ENCODE results near the gene SH3GL3.
A peak's percentile ranks its signal among the peaks of the same experiment; 100 is the strongest.

Gene SH3GL3

DNA sequence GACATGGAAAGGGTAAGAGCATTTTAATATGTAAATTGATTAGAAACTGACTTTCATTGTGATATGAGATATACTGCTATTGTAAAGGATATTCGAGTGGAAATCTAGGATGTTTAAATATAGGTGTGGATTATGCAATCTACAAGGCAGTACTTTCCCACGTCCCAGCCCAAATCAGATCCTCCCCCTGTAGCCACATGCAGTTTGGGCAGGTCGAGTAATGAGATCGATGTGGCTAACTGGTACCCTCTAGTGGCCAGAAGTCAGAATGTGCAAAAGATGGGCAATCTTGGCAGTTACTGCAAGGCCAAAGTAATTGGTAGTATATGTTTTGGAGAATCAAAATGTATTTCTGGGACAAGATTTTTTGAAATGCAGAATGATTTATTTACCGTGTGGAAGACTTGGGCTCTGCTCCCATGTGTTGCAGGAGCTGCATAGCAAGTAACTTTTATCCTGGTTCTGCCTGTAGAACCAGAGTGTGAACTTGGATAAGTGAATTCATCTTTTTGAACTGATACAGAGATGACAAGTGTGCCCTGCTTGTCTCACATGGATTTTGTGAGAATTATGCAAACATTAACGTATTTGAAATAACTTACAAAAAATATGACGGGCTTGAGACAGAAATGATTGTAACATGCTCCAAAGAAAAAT is 112.3 kb downstream of the SH3GL3 start:
- FAIRE-seq: peak; percentile 89
- peak; percentile 57 for DNase-seq (ENCODE audit: insufficient read length, low spot score)

DNA sequence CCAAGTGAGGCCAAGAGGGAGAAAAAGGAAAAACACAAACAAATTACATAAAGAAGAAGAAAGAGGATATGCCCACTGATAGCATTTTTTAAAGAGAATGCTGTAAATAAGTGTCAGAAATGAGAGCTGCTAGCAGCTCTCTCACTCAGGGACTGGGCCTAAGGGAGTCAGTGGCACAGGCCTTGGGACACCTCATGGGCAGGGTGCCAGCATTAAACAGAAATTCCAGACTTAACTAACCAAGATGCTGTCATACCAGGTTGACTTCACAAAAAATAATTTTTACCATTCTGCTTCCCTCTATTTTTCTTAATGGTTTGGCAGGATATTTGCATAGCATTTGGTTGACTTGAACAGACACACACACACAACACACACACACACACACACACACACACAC is 114.5 kb downstream of the SH3GL3 start:
- DNase-seq (ENCODE audit: insufficient read length, low spot score) (no peak), FAIRE-seq (no peak)

DNA sequence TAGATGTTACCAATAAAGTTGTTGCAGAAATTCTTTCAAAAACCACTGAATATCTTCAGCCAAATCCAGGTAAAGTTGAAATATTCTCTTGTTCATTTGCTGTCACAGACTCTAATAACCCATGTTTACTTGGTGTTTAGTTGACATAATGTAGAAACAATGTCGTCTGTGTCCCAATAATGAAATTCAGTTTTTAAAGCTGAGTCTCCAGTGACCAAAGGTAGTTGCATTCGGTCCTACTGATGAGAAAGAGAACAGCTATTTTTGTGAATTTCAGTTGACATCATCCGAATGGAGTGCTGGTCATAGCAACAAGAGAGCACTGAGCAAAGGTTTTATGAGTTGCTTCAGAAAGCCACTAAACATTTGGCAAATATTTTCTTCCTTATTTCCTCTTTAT is 118.0 kb downstream of the SH3GL3 start:
- FAIRE-seq: no peak
- no peak for DNase-seq (ENCODE audit: insufficient read length, low spot score)

DNA sequence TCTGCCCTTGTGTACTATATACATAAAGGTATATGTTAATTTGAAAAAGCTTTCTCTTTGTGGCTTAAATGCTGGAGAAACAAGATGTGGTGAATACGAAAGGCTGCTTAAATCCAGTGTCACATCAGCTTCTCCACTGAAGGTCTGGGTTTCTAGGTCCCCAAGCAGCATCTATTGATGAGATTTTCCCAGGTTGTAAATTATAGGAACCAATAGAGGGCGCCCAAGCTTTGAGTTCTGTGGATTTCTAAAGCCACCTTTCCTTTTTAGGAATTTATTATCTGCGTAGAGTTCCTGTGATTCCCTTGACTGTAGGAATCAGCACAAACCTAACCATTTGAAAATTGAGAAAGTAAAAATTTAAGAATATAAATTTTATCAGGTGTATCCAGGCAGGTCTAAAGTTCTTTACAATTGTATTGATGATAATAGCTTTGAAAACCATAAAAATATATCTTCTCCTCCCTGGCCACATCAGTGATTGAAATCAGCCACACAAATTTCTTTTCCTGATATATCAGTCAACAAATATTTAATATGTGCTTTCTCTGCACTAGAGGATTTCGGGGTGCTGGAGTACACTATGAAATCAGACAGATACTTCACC is 118.5 kb downstream of the SH3GL3 start:
- DNase-seq (ENCODE audit: insufficient read length, low spot score): peak; percentile 24
- FAIRE-seq: no peak

DNA sequence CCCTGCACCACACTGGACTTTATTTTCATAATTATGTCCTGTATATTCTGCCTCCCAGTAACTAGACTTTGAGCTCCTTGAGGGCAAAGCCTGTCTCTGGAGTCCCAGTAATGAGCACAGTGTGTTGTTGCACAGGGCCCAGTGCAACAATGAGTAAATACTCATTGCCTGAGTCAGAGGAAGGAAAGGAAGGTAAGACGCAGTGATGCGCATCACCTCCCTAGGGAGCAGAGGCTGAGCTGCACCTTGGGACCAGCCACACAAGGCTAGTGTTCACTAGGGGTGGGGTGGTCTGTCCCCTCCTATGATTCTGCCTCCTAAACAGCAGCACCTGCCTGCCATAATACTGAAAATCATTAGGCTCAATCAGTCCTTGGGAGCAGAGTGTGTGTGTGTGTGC is 120.2 kb downstream of the SH3GL3 start:
- no peak for DNase-seq (ENCODE audit: insufficient read length, low spot score)
- no peak for FAIRE-seq

DNA sequence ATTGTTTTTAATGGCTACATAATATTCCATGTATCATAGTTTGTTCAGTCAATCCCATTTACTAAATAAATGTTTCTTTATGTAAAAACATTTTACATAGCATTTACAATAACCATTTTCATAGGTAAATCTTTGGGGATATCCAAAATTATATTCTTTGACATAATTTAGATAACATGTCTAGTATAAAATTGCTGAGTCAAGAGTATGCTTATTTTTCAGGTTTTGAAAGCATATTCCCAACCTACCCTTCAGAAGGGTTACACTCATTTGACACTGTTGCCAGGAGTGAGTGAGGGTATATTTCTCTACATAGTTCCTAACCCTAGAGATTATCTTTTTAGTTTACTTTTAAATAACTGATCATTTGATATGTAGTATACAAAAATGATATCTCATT is 122.2 kb downstream of the SH3GL3 start:
- DNase-seq (ENCODE audit: insufficient read length, low spot score): no peak
- no peak for FAIRE-seq

DNA sequence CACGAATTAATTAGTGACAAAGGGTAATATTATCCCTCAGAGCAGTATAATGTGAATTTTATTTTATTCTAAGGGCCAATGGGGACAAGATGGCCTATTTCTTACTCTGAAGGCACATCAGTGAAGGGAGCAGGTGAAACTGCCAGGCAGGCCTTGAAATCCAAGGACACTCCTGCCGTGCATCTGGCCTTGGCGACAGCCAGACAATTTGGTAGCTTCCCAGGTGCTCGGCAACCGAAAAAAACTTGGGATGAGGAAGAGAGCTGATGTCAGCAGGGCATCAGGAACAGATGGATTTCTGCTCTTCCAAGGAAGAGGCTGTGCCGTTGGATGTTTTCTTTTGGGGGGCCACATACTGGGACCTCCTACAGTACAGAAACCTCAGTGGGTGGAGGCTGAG is 123.6 kb downstream of the SH3GL3 start:
- no peak for FAIRE-seq

DNA sequence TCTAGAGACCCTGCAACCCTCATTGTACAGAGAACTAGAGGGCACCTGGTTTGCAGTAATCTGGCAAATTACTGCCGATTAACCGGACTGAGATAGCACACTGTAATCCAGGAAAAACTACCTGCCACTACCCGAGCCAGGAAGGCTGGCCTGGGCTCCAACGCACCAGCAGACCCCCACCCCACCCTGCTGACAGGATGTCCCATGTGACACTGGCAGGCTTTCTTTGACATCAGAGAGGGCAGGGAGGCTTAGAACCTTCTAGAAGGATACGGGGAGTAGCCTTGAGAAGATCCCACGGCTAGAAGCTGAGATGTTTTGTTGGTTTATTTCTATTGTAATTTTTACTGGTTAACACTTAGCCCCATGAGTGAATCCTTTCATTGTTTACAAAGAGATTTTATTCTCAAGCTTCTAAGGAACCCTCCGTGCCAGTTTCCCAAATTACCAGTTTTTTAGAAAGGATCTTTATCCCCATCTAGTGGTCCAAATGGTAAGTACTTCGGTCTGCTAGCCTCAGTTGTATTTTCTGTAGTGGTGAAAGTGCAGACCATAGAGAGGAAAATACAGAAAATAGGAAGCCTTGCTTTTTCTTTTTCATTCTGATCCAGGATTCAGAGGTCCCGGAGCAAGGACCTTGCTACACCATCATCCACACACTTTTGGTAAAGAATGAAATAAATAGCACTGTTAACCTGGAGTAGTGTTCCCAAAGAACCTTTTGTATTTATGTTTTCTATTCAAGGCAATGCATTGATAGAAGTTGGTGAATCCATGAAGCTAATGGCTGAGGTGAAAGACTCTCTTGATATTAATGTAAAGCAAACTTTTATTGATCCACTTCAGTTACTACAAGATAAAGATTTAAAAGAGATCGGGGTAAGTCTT is 124.9 kb downstream of the SH3GL3 start:
- no peak for FAIRE-seq
- peak; percentile 14 for DNase-seq (ENCODE audit: insufficient read length, low spot score)

More for the DNA sequence above, 123.6 kb downstream of the SH3GL3 start:
- no peak for DNase-seq (ENCODE audit: insufficient read length, low spot score)

DNA sequence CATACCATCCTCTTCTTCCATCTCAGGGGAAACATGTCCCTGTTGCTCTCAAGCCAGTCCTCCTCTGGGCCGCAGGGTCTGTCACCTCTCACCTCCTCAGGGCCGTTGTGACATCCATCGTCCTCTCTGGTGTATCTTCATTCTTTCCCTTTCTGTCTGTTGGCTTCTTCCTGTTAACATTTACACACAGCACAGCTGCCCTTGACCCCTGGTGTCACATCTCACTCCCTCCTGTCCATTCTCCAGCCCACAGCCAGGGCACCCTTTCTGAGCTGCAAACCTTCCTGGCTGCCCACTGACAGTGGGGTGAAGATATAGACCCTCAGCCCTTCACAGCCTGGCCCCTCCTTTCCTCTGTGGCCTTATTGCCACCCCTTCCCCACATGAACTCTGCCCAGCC is 127.2 kb downstream of the SH3GL3 start:
- no peak for FAIRE-seq
- no peak for DNase-seq (ENCODE audit: insufficient read length, low spot score)

DNA sequence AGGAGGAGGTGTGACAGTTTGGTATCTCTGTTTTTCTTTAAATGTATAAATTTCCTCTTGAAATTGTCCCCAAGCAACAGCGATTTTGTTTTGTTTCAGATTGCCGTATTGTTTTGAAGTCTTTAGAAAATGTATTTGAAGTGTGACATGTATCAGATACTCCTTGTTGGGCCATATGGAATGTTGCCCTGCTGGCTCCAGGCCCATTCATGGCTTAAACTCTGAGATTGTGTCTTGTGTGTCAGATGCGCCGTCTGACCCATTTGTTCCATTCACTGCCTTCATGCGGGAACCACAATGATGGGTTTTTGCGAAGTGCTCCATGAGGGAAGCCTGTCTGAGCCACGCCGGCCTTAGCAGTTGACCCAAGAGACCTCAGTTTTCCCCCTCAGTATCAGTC is 131.6 kb downstream of the SH3GL3 start:
- DNase-seq (ENCODE audit: insufficient read length, low spot score) (no peak), FAIRE-seq (no peak)

DNA sequence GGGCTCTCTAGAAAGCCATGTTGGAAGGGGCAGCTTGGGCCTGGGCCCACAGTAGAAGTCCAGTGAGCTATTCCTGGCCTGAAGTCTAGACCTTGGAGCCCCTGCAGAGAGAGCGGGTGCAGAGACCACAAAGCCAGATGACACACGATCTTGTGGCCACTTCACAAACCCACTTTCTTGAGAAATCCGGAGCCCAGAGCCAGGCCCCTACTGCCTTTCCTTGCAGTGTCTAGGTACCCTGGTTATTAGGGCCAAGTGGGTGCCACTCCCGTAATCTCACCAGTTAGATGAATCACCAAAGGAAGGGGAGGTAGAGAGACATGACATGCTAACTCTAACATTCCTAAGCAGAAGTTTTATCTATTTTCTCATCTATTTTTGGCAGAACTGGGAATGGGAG is 134.2 kb downstream of the SH3GL3 start:
- FAIRE-seq (no peak), DNase-seq (ENCODE audit: insufficient read length, low spot score) (no peak)

DNA sequence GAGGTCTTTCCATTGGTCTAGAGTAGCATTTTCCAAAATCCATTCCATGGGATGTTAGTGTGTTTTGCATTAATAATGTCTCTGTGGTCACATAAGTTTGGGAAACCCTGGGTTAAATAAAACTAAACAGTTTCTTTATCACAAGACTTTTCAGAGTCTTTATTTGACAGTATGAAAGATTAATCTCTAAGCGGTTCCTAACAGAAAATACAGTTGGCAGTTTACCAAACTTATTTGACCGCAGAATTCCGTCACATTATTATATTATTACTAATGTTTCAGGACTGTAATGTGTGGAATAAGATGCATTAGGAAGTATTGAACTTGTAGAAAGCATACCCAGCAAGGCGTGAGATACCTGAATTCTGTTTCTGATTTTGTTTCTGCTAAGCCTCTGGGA is 135.2 kb downstream of the SH3GL3 start:
- no peak for FAIRE-seq
- DNase-seq (ENCODE audit: insufficient read length, low spot score): no peak

DNA sequence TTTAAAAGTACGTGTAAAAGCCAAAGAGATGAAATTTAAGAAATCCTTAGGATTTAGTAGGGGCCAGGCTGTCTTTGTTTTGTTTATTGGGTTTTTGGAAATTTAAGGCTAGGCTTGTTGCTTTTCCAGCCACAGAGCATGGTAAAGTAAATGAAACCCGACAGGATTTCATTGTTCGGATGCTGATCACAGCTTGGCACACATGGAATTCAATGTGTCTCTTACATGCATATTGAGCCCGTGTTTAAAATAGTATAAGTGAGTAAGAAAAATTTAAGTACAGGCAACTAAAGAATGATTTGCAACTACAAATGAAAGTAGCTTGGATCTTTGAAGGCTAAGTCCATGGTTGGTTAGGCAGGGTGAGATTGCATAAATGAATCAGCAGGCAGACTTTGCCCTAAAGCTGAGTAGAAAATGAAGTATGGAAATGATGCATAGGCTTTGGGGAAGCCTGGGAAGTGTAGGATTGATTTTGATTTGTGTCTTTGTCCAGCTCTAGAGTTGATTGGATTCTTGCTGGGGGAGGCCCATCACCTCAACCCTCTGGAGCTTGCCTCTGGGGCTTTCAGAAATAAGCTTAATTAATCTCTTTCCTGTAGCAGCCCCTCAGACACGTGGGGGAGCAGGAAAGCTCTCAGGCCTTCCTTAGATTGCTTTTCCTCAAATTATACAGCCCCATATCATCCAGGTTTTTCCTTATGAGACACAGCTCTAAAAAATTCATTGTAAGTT is 138.6 kb downstream of the SH3GL3 start:
- no peak for DNase-seq (ENCODE audit: insufficient read length, low spot score)
- no peak for FAIRE-seq

DNA sequence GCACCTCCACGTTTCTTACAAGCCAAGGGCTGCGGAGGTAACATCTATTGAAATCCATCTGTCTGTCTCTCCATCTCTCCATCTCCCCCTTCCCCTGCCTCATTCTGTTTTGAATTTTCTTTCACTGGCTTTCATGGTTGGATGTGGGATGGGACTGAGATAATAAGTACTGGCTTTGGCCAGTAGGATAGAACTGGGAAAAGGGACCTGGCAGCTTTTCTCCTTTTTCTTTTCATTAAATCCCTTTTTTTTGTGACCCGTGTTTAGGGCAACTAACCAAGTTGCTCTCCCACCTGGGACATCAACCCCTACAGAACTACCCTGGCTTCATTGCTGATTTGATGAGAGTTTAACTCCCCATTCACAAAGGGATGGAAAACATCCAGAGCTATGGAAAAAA is 139.9 kb downstream of the SH3GL3 start:
- FAIRE-seq: no peak
- DNase-seq (ENCODE audit: insufficient read length, low spot score): no peak

DNA sequence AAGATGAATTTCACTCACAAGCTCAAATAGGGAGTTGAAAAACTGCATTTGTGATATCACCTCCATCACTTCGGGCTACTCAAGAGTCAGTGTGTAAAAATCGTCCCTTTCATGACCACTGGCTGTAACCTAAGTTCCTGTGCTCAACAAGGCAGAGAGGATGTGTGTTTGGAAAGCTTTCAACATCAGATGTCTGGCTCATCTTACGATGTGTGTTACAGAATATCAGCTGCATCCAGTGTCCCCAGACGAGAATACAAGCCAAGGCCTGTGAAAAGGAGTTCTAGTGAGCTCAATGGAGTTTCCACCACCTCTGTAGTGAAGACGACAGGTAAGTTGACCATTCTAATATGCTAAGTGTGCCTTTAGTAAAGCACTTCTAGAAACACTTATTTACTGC is 141.3 kb downstream of the SH3GL3 start:
- DNase-seq (ENCODE audit: insufficient read length, low spot score) (no peak), FAIRE-seq (no peak)

DNA sequence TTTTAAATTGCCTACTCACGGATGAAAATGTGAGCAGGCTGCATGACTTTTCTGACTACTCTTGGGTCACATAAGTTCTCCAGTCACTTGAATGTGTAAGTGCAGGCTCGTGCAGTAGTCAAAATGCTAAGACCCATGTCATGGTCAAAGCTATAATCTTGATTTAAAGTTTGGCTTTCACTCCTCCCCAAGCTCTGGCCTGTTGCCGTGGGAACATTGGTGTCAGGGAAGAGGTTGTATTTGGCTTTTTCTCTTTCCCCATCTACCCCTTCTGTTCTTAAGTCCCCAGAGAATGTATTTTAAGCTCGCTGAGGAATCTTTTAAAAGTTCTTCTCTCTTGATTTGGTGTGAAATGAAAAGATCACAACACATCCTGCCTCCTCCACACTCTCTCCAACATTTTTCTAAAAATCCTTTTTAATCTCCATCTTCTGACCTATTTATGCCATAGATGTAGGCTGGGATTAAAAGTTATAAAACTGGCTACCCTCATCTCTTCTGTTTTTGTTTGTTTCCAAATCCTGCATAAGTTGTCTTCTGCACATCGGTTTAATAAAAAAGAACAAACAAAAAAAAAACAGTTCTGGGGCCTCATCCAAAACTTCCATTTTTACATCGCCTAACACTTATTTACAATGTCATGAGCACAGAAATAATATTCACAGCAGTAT is 145.4 kb downstream of the SH3GL3 start:
- FAIRE-seq (no peak), DNase-seq (ENCODE audit: insufficient read length, low spot score) (no peak)

DNA sequence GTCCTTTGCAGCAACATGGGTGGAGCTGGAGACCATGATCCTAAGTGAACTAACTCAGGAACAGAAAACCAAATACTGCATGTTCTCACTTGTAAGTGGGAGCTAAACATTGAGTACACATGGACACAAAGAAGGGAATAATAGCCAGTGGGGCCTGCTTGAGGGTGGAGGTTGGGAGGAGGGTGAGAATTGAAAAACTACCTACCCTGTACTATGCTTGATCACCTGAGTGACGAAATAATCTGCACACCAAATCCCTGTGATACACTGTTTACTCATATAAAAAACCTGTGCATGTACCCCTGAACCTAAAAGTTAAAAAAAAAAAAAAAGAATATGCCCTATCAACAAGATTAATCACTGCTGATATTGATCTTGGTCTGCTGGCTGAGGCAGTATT is 148.1 kb downstream of the SH3GL3 start:
- FAIRE-seq: no peak
- DNase-seq (ENCODE audit: insufficient read length, low spot score): no peak

DNA sequence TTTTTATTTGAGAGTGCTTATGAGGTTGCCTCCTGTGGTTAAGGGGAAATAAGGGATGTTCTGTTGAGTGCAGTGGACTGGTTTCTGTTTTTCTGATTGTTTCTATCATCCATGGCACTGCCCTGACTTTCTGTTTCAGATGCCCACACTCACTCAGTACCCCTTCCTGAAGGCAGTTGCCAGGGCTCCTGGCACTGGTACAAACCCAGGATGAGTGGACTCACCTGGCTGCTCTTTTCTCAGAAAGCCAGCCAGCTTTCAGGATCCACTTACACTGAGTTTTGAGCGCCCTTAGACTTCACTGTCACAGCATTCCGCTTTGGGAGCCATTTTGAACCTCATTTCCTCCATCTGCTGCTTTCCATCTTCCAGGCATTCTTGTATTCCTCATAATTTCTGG is 150.9 kb downstream of the SH3GL3 start:
- FAIRE-seq (no peak), DNase-seq (ENCODE audit: insufficient read length, low spot score) (no peak)

DNA sequence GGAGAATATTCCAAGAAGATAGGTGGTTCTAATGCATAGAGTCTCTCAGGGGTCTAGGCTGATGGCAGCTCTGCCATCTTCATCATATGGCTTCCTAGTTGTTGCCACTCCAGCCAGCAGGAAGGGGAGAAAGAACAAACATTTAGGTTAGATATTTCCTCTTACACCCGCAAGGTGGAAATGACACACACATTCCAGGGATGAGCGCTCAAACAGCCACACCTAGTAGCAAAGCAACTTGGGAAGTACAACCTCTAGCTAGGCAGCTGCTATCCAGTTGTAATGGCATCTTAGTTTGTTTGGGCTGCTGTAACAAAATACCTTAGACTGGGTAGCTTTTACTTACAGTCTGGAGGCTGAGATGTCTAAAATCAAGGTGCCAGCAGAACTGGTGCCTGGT is 154.9 kb downstream of the SH3GL3 start:
- FAIRE-seq: no peak
- DNase-seq (ENCODE audit: insufficient read length, low spot score): no peak

DNA sequence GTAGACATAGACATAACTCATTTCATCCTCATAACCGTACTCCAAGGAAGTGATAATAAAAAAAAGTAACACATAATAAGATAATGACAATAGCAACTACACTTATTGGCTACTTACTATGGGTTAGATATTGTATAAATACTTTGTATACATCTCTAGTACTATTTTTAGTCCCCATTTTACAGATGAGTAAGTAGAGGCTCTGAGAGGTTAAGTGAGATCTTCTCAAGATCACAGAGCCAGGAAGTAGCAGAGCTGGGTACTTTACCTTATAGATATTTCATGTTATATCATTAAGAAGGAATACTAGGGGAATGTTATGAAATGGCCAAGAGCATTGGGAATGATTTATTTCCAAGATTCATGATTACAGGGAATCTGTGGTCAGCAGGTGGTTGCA is 157.4 kb downstream of the SH3GL3 start:
- DNase-seq (ENCODE audit: insufficient read length, low spot score) (no peak), FAIRE-seq (no peak)

All from HTR-8/SVneo (cell line).